GM12878 (cell line): ENCODE data around the gene NCL. TPM values are rescaled to one million over a fixed set of nuclear protein-coding genes. Genes with fewer than 3 reads are reported as not detected.

Experiments
- E2F8 ChIP-seq: fragments of 450-650 bp; IDR thresholded peaks from 2 replicates; pipeline ENCODE4 v1.6.1; 2018; ENCODE audit warnings: mild to moderate bottlenecking, low read depth, moderate library complexity; ENCODE audit not compliant: partially characterized antibody
- EP300 ChIP-seq, 2 experiments: fragments of 150-350 bp in 1 of 2; IDR thresholded peaks; 2 replicates each; pipeline ENCODE4 v1.6.1; 2011 to 2012; ENCODE audit warnings: low read depth in 2 of 2, low read length in 2 of 2, borderline replicate concordance in 1 of 2, improper control_type of control experiment in 1 of 2, inconsistent platforms in 1 of 2; ENCODE audit not compliant: control insufficient read depth in 1 of 2
- ETV6 ChIP-seq, 2 experiments: fragments of 450-650 bp in 1 of 2; IDR thresholded peaks in 1 of 2; conservative IDR thresholded peaks in 1 of 2; 2 replicates each; pipeline ENCODE4 v1.6.1; 2014; ENCODE audit warnings: antibody characterized with exemption in 1 of 2, borderline replicate concordance in 1 of 2, low read depth in 1 of 2, mild to moderate bottlenecking in 1 of 2, moderate library complexity in 1 of 2
- HDAC6 ChIP-seq: fragments of 200-600 bp; sonication (generic); IDR thresholded peaks from one replicate; pipeline ENCODE4 v1.8.0; 2017; ENCODE audit warnings: antibody characterized with exemption; ENCODE audit not compliant: unreplicated experiment
- PBX3 ChIP-seq: IDR thresholded peaks from 2 replicates; pipeline ENCODE4 v1.6.1; 2011; ENCODE audit warnings: mild to moderate bottlenecking, low read depth, low read length, moderate library complexity; ENCODE audit not compliant: insufficient replicate concordance
- YBX1 ChIP-seq: fragments of 450-650 bp; IDR thresholded peaks from 2 replicates; pipeline ENCODE4 v1.6.1; 2016; ENCODE audit warnings: antibody characterized with exemption
- ZNF592 ChIP-seq: fragments of 450-650 bp; IDR thresholded peaks from 2 replicates; pipeline ENCODE4 v1.6.1; 2017; ENCODE audit warnings: mild to moderate bottlenecking, moderate library complexity
- polyA plus RNA-seq, 11 experiments: library from polyadenylated mRNA; depleted of rRNA in 4 of 11; unstranded in 6 of 11; stranded (reverse) in 5 of 11; fragments of >200 nt; fragmentation: Nextera tagmentation in 4 of 11; fragmentation: Illumina TruSeq in 1 of 11; extraction: Ambion mirVana in 4 of 11; extraction: Trizol in 1 of 11; gene quantifications; 1 replicate in 1 of 11; 2 replicates in 10 of 11; pipeline versions ENCODE4 v1.2.1 to v1.2.3, GENCODE V29; 2011 to 2016; ENCODE audit warnings: inconsistent platforms in 2 of 11, missing spikeins in 2 of 11, low read depth in 1 of 11
- total RNA-seq, 4 experiments: library from RNA; depleted of rRNA in 3 of 4; stranded (reverse); fragments of >200 nt in 3 of 4; fragmentation: Illumina TruSeq in 1 of 4; extraction: Trizol in 1 of 4; gene quantifications; 2 replicates each; pipeline versions ENCODE4 v1.2.1 to v1.2.3, GENCODE V29; 2013 to 2021
- TF ChIP-seq, protein P1 (sequence below): fragments of 150-350 bp; IDR thresholded peaks from 2 replicates; pipeline ENCODE4 v1.6.1; 2016; ENCODE audit warnings: low read depth, low read length

NCL gene
- total and polyA plus RNA-seq, 10 of the 15 experiments (the other 5 are each of a cell fraction or from before 2014, with no cell fraction given), result 123 to 1,207 (median 529) TPM

DNA sequence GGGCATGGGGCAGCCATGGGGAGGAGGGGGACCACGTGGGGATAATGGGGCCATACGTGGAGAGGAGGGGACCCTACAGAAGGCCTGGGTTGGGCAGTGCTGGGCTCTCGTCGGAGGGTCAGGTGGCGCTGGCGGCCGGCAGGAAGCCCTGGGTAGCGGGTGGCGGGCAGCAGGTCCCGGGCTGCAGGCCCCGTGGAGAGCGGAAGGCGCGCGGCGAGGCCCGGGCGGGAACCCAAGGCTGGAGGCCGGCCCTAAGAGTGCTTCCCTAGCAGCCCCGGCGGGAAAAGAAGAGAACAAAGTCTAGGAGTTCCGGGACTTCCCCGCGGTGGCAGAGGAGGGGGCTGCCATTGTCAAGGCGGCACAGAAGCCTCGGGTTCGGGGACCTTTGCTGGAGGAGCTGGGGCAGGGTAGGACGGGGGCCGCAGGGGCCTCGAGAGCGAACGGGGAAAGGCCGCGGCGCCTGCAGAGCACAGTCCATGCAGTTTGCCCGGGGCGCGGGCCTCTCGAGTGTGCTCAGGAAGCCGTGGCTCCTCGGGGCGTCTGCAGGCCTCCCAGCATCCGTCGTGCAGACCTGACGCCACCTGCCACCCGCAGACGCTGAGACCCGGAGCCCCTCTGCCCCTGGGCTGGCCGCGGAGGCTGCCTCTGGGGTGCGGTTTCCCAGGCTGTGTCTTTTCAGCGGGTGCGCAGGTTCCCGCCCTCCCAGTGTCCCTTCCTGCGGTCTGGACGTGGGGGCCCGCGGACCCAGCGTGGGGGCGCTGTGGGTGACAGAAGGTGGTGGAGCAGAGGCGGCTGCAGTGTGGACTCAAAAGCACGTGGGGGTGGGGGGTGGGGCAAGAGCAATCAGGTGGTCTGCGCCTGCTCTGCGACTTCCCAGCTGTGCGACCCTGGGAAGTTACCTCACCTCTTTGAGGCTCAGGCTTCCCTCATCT, 19.4 kb upstream of the NCL start (continued):
- TF ChIP-seq, protein P1, sequence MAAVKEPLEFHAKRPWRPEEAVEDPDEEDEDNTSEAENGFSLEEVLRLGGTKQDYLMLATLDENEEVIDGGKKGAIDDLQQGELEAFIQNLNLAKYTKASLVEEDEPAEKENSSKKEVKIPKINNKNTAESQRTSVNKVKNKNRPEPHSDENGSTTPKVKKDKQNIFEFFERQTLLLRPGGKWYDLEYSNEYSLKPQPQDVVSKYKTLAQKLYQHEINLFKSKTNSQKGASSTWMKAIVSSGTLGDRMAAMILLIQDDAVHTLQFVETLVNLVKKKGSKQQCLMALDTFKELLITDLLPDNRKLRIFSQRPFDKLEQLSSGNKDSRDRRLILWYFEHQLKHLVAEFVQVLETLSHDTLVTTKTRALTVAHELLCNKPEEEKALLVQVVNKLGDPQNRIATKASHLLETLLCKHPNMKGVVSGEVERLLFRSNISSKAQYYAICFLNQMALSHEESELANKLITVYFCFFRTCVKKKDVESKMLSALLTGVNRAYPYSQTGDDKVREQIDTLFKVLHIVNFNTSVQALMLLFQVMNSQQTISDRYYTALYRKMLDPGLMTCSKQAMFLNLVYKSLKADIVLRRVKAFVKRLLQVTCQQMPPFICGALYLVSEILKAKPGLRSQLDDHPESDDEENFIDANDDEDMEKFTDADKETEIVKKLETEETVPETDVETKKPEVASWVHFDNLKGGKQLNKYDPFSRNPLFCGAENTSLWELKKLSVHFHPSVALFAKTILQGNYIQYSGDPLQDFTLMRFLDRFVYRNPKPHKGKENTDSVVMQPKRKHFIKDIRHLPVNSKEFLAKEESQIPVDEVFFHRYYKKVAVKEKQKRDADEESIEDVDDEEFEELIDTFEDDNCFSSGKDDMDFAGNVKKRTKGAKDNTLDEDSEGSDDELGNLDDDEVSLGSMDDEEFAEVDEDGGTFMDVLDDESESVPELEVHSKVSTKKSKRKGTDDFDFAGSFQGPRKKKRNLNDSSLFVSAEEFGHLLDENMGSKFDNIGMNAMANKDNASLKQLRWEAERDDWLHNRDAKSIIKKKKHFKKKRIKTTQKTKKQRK, result no peak
- TF ChIP-seq YBX1 (no peak), HDAC6 (no peak), EP300 (IDR thresholded peaks at IDR 0.05; ENCODE audit: borderline replicate concordance in 1 of 2, control insufficient read depth in 1 of 2, low read depth in 2 of 2, low read length in 2 of 2) (no peak), PBX3 (no peak), E2F8 (no peak), ZNF592 (no peak), ETV6 (conservative IDR thresholded peaks at IDR 0.05 in 1 of 2, IDR thresholded peaks at IDR 0.05 in 1 of 2; ENCODE audit: borderline replicate concordance in 1 of 2, low read depth in 1 of 2) (no peak)
